Ureter (tissue), 1 donor: ENCODE data around the gene AAMP. TPM values are rescaled to one million over a fixed set of nuclear protein-coding genes. Genes with fewer than 3 reads are reported as not detected.

Source experiments
- DNase-seq: peaks from one replicate; pipeline ENCODE4 v3.0.0-alpha.2; 2020; ENCODE audit warnings: low spot score
- total RNA-seq: library from RNA; stranded (reverse); gene quantifications from one replicate; pipeline ENCODE4 v1.2.4, GENCODE V29; 2023
- donor health status: DM: yes; HTN: yes; CAD: no.

The AAMP gene
- total RNA-seq, 1 donor from 2014 or later = 82.0 TPM

GRCh38 chr2:218294430-218295022, 24.6 kb upstream of the AAMP start:
- DNase-seq = no peak

GRCh38 chr2:218293715-218294429, 23.9 kb upstream of the AAMP start:
- DNase-seq = no peak

- peak; percentile 80 for DNase-seq
Observed at GRCh38 chr2:218292048-218293014, 22.4 kb upstream of the AAMP start, which contains the start of gene TMBIM1. TMBIM1 (minus strand) TSS chr2:218292503; CDS start chr2:218282141, 10,362 bp downstream.

DNA sequence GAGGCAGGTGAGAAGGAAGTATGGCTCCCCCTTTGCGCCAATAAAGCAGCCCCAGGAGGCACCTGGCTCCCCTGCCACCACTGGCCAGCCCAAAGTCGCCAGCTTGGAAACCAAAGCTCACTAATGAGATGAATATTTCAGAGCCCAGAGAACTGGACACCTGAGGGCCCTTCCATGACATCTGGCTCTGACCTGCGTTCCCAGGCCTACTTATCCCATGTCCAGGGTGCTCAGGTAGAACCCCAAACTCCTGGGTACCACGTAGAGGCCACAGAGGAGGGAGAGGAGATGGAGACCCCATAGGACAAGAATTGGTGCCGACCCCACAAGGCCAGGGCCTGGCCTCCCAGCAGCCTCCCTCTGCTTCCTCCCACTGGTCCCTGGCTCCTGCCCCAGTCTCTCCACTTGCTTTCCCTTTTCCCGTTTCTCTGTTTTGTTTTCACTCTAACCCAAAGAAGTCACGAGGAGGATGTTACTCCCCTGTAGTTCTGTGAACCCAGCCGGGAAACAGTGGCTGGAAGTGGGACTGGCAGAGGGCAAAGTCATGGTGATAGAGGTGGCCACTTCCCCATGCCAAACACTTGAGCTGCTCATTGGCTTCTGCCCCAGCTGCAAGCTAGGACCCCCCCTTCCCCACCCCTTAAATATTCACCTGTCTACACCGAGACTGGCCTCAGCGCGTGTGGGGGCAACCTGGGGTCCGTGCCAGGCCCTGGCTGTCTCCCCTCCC, 21.5 kb upstream of the AAMP start:
- no peak for DNase-seq

GRCh38 chr2:218290316-218291261, 20.7 kb upstream of the AAMP start:
- DNase-seq = no peak

- no peak for DNase-seq
Observed at GRCh38 chr2:218289639-218290315, 19.8 kb upstream of the AAMP start.

GRCh38 chr2:218286570-218287459, 16.9 kb upstream of the AAMP start:
- peak; percentile 96 for DNase-seq

GRCh38 chr2:218285604-218286003, 15.7 kb upstream of the AAMP start:
- DNase-seq = no peak

DNA sequence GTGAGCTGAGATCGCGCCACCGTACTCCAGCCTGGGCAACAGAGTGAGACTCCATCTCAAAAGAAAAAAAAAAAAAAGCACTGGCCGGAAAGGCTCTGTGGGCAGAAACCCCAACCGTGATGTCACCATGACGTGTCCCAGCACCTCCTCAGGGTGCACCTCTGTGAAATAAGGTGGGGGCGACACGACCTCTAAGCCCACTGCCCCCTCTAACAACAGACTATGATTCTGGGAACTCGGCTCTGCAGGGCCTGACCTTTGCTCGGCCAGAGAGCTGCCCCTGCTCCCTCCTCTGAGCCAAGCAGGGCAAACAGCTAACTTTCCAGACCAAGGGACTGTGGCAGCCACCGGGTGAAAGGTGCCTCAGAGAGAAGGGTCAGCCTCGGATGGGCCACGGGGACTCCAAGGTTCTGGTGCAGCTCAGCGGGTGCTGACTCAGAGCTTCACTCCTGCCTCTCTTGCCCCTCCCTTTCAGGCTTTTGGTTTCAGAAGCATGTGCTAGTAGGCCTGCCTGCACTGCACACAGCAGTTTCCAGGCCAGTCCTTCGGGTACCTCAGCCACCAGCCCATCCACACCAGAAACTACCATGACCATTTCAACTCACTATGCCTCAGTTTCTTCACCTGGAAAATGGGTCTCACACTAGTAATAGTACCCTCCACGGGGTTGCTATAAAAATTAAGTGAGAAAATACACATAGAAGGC, 14.3 kb upstream of the AAMP start:
- peak; percentile 79 for DNase-seq

- peak; percentile 89 for DNase-seq
Observed at GRCh38 chr2:218282173-218282991, 12.4 kb upstream of the AAMP start.

- no peak for DNase-seq
Observed at GRCh38 chr2:218281449-218281848, 11.5 kb upstream of the AAMP start.

- DNase-seq = no peak
Observed at GRCh38 chr2:218280260-218280870, 10.4 kb upstream of the AAMP start.

- no peak for DNase-seq
Observed at GRCh38 chr2:218278531-218279360, 8.8 kb upstream of the AAMP start.

DNA sequence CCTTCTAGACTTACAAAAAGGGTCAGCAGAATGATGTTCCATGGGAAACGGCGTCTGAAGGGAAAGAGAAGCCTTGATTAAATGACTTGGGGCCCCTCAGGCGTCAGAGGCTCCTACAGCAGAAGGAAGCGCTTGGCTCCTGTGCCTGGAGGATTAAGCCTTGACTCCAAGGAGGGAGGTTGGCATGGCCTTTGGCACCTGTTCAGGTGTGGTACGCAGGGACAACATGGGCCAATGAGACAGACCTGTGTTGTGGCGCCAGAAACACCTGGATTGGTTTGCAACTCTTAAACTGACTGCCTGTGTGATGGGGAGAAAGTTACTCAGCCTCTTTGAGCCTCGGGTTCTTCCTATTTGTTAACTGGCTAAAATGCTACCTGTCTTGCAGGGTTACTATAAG, 8.0 kb upstream of the AAMP start:
- DNase-seq = no peak

GRCh38 chr2:218276986-218277755, 7.2 kb upstream of the AAMP start:
- no peak for DNase-seq
